ENCODE results near the gene KRTAP21-2.

GRCh38 chr21:30719401-30719800 is 27.7 kb downstream of the KRTAP21-2 start:
- no peak for TF ChIP-seq POLR2A (IDR thresholded peaks at IDR 0.05)
- TF ChIP-seq, protein P1, sequence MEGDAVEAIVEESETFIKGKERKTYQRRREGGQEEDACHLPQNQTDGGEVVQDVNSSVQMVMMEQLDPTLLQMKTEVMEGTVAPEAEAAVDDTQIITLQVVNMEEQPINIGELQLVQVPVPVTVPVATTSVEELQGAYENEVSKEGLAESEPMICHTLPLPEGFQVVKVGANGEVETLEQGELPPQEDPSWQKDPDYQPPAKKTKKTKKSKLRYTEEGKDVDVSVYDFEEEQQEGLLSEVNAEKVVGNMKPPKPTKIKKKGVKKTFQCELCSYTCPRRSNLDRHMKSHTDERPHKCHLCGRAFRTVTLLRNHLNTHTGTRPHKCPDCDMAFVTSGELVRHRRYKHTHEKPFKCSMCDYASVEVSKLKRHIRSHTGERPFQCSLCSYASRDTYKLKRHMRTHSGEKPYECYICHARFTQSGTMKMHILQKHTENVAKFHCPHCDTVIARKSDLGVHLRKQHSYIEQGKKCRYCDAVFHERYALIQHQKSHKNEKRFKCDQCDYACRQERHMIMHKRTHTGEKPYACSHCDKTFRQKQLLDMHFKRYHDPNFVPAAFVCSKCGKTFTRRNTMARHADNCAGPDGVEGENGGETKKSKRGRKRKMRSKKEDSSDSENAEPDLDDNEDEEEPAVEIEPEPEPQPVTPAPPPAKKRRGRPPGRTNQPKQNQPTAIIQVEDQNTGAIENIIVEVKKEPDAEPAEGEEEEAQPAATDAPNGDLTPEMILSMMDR (IDR thresholded peaks at IDR 0.05), result no peak

All from heart left ventricle (tissue), 13 donors.